ENCODE results near the gene CPEB3.

GRCh38 chr10:92110039-92110794 is 180.7 kb downstream of the CPEB3 start:
- TF ChIP-seq CTCF (IDR thresholded peaks at IDR 0.05) (no peak), POLR2A (IDR thresholded peaks at IDR 0.05) (no peak)

Data from prostate gland (tissue), 2 donors.